SK-N-SH (cell line): ENCODE data around the gene RPP14. TPM values are rescaled to one million over a fixed set of nuclear protein-coding genes. Genes with fewer than 3 reads are reported as not detected.

Experiments
- CTCF ChIA-PET: fragments of 300-600, 350-600 bp; formaldehyde crosslinking; extraction: SDS; loops from one replicate; lab custom pipeline; 2021; lab: Yijun Ruan, JAX
- POLR2A ChIA-PET: fragments of 350-600 bp; sonication (Branson Sonifier 250); formaldehyde crosslinking; extraction: SDS; loops from one replicate; lab custom pipeline; 2020; ENCODE audit warnings: antibody characterized with exemption, inconsistent platforms; lab: Yijun Ruan, JAX
- DNase-seq: peaks from one replicate; pipeline ENCODE4 v3.0.0; 2012
- H2AFZ ChIP-seq: fragments of 200-600 bp; sonication (generic); 2 replicates; pipeline ENCODE4 v1.8.1; 2016; ENCODE audit warnings: antibody characterized with exemption, mild to moderate bottlenecking, low read depth
- H3F3A ChIP-seq: fragments of 200-600 bp; sonication (generic); replicated peaks from 2 replicates; pipeline ENCODE3; 2016; ENCODE audit warnings: antibody characterized with exemption, mild to moderate bottlenecking; ENCODE audit not compliant: insufficient read depth
- H3K27ac ChIP-seq, 2 experiments: fragments of 200-500 bp in 1 of 2; fragments of 200-600 bp in 1 of 2; sonication (Bioruptor generic) in 1 of 2; sonication (generic), shearing (Covaris generic) in 1 of 2; 2 replicates each; pipeline versions ENCODE4 v1.5.1 to v1.6.1; 2014 to 2016; ENCODE audit warnings: low read depth in 2 of 2, inconsistent platforms in 1 of 2, low read length in 1 of 2, mild to moderate bottlenecking in 1 of 2, mixed read lengths in 1 of 2
- H3K27me3 ChIP-seq: fragments of 200-600 bp; sonication (generic), shearing (Covaris generic); 2 replicates; pipeline ENCODE4 v1.6.1; 2016; ENCODE audit warnings: mixed run types; ENCODE audit not compliant: insufficient read depth
- H3K36me3 ChIP-seq, 2 experiments: fragments of 200-500 bp in 1 of 2; fragments of 200-600 bp in 1 of 2; sonication (Bioruptor generic) in 1 of 2; sonication (generic) in 1 of 2; replicated peaks in 1 of 2; 2 replicates each; pipeline versions ENCODE3 to v1.5.1; 2014 to 2016; ENCODE audit warnings: low read length in 1 of 2, mild to moderate bottlenecking in 1 of 2; ENCODE audit not compliant: insufficient read depth in 2 of 2, control insufficient read depth in 1 of 2
- H3K4me1 ChIP-seq, 2 experiments: fragments of 200-500 bp in 1 of 2; fragments of 200-600 bp in 1 of 2; sonication (Bioruptor generic) in 1 of 2; sonication (generic), shearing (Covaris generic) in 1 of 2; 2 replicates each; pipeline versions ENCODE4 v1.5.1 to v1.6.1; 2014 to 2016; ENCODE audit warnings: low read depth in 1 of 2, low read length in 1 of 2, mixed run types in 1 of 2; ENCODE audit not compliant: insufficient read depth in 2 of 2, control insufficient read depth in 1 of 2
- H3K4me2 ChIP-seq: fragments of 200-600 bp; sonication (generic), shearing (Covaris generic); 2 replicates; pipeline ENCODE4 v1.6.1; 2017; ENCODE audit warnings: mixed run types
- H3K4me3 ChIP-seq, 2 experiments: fragments of 200-500 bp in 1 of 2; fragments of 200-600 bp in 1 of 2; sonication (Bioruptor generic) in 1 of 2; sonication (generic), shearing (Covaris generic) in 1 of 2; 2 replicates each; pipeline versions ENCODE4 v1.5.1 to v1.8.1; 2014 to 2016; ENCODE audit warnings: low read depth in 2 of 2, inconsistent platforms in 1 of 2, low read length in 1 of 2, mild to moderate bottlenecking in 1 of 2, mixed read lengths in 1 of 2, moderate library complexity in 1 of 2
- H3K79me2 ChIP-seq: fragments of 200-600 bp; sonication (generic); 2 replicates; pipeline ENCODE4 v1.8.1; 2017; ENCODE audit warnings: mild to moderate bottlenecking; ENCODE audit not compliant: insufficient read depth
- H3K9ac ChIP-seq: fragments of 200-600 bp; sonication (generic); 2 replicates; pipeline ENCODE4 v1.6.1; 2017; ENCODE audit warnings: mixed run types
- H3K9me2 ChIP-seq: fragments of 200-600 bp; sonication (generic); 2 replicates; pipeline ENCODE4 v1.6.1; 2017; ENCODE audit warnings: mixed run types
- H3K9me3 ChIP-seq: fragments of 200-600 bp; sonication (generic); 2 replicates; pipeline ENCODE4 v1.6.1; 2017; ENCODE audit warnings: mixed run types, mild to moderate bottlenecking, moderate library complexity
- H4K20me1 ChIP-seq: fragments of 200-600 bp; sonication (generic); 2 replicates; pipeline ENCODE4 v1.6.1; 2017; ENCODE audit warnings: mild to moderate bottlenecking, mixed run types; ENCODE audit not compliant: insufficient read depth
- CTCF ChIP-seq: fragments of 200-600 bp; sonication (generic); IDR thresholded peaks from 2 replicates; pipeline ENCODE4 v1.6.1; 2017; ENCODE audit warnings: antibody characterized with exemption, mild to moderate bottlenecking, moderate library complexity
- ELF1 ChIP-seq: IDR thresholded peaks from 2 replicates; pipeline ENCODE4 v1.4.0; 2012
- EP300 ChIP-seq, 2 experiments: IDR thresholded peaks; 2 replicates each; pipeline versions ENCODE4 v1.4.0 to v1.6.1; 2012; ENCODE audit warnings: borderline replicate concordance in 1 of 2, low read depth in 1 of 2, low read length in 1 of 2
- JUND ChIP-seq: IDR thresholded peaks from 2 replicates; pipeline ENCODE4 v1.4.0; 2012
- MXI1 ChIP-seq: IDR thresholded peaks from 2 replicates; pipeline ENCODE4 v1.6.1; 2012; ENCODE audit warnings: mild to moderate bottlenecking, low read depth, low read length, improper control_type of control experiment
- RAD21 ChIP-seq: IDR thresholded peaks from 2 replicates; pipeline ENCODE4 v1.6.1; 2012; ENCODE audit warnings: mild to moderate bottlenecking, low read length
- RCOR1 ChIP-seq: fragments of 150-350 bp; IDR thresholded peaks from 2 replicates; pipeline ENCODE4 v1.6.1; 2017; ENCODE audit warnings: antibody characterized with exemption, low read length
- SMC3 ChIP-seq: IDR thresholded peaks from 2 replicates; pipeline ENCODE4 v1.6.1; 2012; ENCODE audit warnings: low read depth, low read length, improper control_type of control experiment
- USF1 ChIP-seq: IDR thresholded peaks from 2 replicates; pipeline ENCODE4 v1.4.0; 2012; ENCODE audit warnings: low read depth, borderline replicate concordance
- YY1 ChIP-seq: IDR thresholded peaks from 2 replicates; pipeline ENCODE4 v1.4.0; 2012; ENCODE audit warnings: low read depth, mild to moderate bottlenecking
- ZBTB33 ChIP-seq: IDR thresholded peaks from 2 replicates; pipeline ENCODE4 v1.4.0; 2012; ENCODE audit warnings: low read depth, borderline replicate concordance
- WGBS: methylation state at CpG from one replicate; pipeline ENCODE4 v1.1.6; 2017; ENCODE audit warnings: low lambda C conversion rate; 5-methylcytosine and 5-hydroxymethylcytosine counted together
- polyA plus RNA-seq, 3 experiments: library from polyadenylated mRNA; depleted of rRNA; stranded (reverse); fragments of >200 nt; gene quantifications; 2 replicates each; pipeline ENCODE4 v1.2.3, GENCODE V29; 2012

Gene RPP14
- polyA plus RNA-seq, 1 of the 3 experiments (the other 2 are of a cell fraction): 8.3 TPM

- TF ChIP-seq CTCF (peak; percentile 21), YY1 (no peak), EP300 (IDR thresholded peaks at IDR 0.05; ENCODE audit: borderline replicate concordance in 1 of 2, low read depth in 1 of 2, low read length in 1 of 2) (peak in 1 of 2 experiments; percentile 37; a peak in 1 of 4 replicates), ELF1 (no peak), USF1 (no peak), MXI1 (peak; percentile 95), RCOR1 (no peak), JUND (no peak), ZBTB33 (no peak)
Measured at GRCh38 chr3:58332575-58333188, 26.6 kb downstream of the RPP14 start, which contains the start of gene PXK (continued).

GRCh38 chr3:58333206-58334012 lies 27.4 kb downstream of the RPP14 start:
- DNase-seq: peak; percentile 68
- H3K9me3 ChIP-seq: no peaks in the 10 kb centered on the region
- peak overlapping the region; percentile 67 to 83 for H3K4me3 ChIP-seq
- peaks cover 20% of the 10 kb centered on the region for H3F3A ChIP-seq
- WGBS: under 1% methylated on average over 15 of the region's 37 CpGs
- TF ChIP-seq SMC3 (peak; percentile 9; the same call in 1 of the 2 replicates), USF1 (no peak), CTCF (peak; percentile 38), RAD21 (peak; percentile 59)
- H3K4me1 ChIP-seq: peaks cover 4 to 11% of the 10 kb centered on the region in 2 experiments; a peak in 3 of 4 replicates
- CTCF ChIA-PET: interaction anchor here (0.6 to 4.9 kb wide), 14 partner anchors 16 to 297 kb away, joined by 3 to 24 read pairs (median 4); partner anchors contain the start of genes HTD2, KCTD6 and RPP14
- peak overlapping the region; percentile 49; the same call in 1 of the 2 replicates for H3K9ac ChIP-seq
- no peaks in the 10 kb centered on the region for H3K9me2 ChIP-seq
- no peaks in the 10 kb centered on the region for H3K36me3 ChIP-seq
- peak overlapping the region in 1 of 2 experiments; percentile 88; a peak in 1 of 4 replicates for H3K27ac ChIP-seq
- no peaks in the 10 kb centered on the region for H3K27me3 ChIP-seq
- peak overlapping the region; percentile 92 for H3K4me2 ChIP-seq
- H2AFZ ChIP-seq: peak overlapping the region; percentile 56; the same call in 1 of the 2 replicates
- POLR2A ChIA-PET: interaction anchor here (1.6 kb wide), 1 partner anchor 28 kb away, joined by 5 read pairs; the partner anchor contains the start of genes HTD2 and RPP14
- H4K20me1 ChIP-seq: no peaks in the 10 kb centered on the region
- H3K79me2 ChIP-seq: peaks cover 27% of the 10 kb centered on the region; the same call in 1 of the 2 replicates
